Pons (tissue), 1 donor: Measurements from ENCODE around the gene INMT.
"Not testable (repeated sequence)": the region's sequence is repeated elsewhere in the genome, so short reads cannot be mapped to it uniquely, and the experiment has no call there.

Experiments used
- DNase-seq: peaks from one replicate; pipeline ENCODE4 v3.0.0-alpha.2; 2016; ENCODE audit warnings: low spot score

Gene INMT

GRCh38 chr7:30751696-30752273 lies at the start of gene INMT:
INMT (plus strand) TSS chr7:30752135; CDS start chr7:30752151, 16 bp downstream.
- no peak for DNase-seq

GRCh38 chr7:30702200-30702599 lies 49.7 kb upstream of the INMT start:
- DNase-seq: no peak

- DNase-seq: no peak
Observed at GRCh38 chr7:30703756-30704155, 48.2 kb upstream of the INMT start.

- no peak for DNase-seq
Observed at GRCh38 chr7:30705008-30705407, 46.9 kb upstream of the INMT start.

GRCh38 chr7:30705596-30705995 lies 46.3 kb upstream of the INMT start:
- DNase-seq: no peak

- no peak for DNase-seq
Observed at GRCh38 chr7:30706316-30706715, 45.6 kb upstream of the INMT start.

GRCh38 chr7:30706908-30707307 lies 45.0 kb upstream of the INMT start:
- DNase-seq: no peak

GRCh38 chr7:30707391-30708357 lies 44.3 kb upstream of the INMT start:
- no peak for DNase-seq

- no peak for DNase-seq
Observed at GRCh38 chr7:30708412-30708811, 43.5 kb upstream of the INMT start.

GRCh38 chr7:30708983-30709382 lies 43.0 kb upstream of the INMT start:
- DNase-seq: no peak

- no peak for DNase-seq
Observed at GRCh38 chr7:30709549-30709948, 42.4 kb upstream of the INMT start.

GRCh38 chr7:30710669-30711068 lies 41.3 kb upstream of the INMT start:
- no peak for DNase-seq

GRCh38 chr7:30713392-30713791 lies 38.5 kb upstream of the INMT start:
- no peak for DNase-seq

- DNase-seq: no peak
Observed at GRCh38 chr7:30714129-30714528, 37.8 kb upstream of the INMT start.

GRCh38 chr7:30717181-30717580 lies 34.8 kb upstream of the INMT start:
- DNase-seq: no peak

GRCh38 chr7:30719434-30719833 lies 32.5 kb upstream of the INMT start:
- DNase-seq: not testable (repeated sequence)

GRCh38 chr7:30721211-30721610 lies 30.7 kb upstream of the INMT start:
- DNase-seq: no peak

- DNase-seq: no peak
Observed at GRCh38 chr7:30722187-30722586, 29.7 kb upstream of the INMT start.

- DNase-seq: no peak
Observed at GRCh38 chr7:30722671-30723070, 29.3 kb upstream of the INMT start.

GRCh38 chr7:30723776-30724175 lies 28.2 kb upstream of the INMT start:
- DNase-seq: no peak

GRCh38 chr7:30726296-30727006 lies 25.5 kb upstream of the INMT start:
- DNase-seq: no peak

GRCh38 chr7:30727061-30727945 lies 24.6 kb upstream of the INMT start:
- no peak for DNase-seq
